SKM-1 treated with dmso at 0.1 percent for 144 hours (cell line): ENCODE measurements around the gene CREM.
A peak's percentile ranks its signal among the peaks of the same experiment; 100 is the strongest.

Source experiments
- DNase-seq: peaks from one replicate; lab custom pipeline; 2025; ENCODE audit not compliant: unreplicated experiment; lab: John Stamatoyannopoulos, UW

CREM gene

DNA sequence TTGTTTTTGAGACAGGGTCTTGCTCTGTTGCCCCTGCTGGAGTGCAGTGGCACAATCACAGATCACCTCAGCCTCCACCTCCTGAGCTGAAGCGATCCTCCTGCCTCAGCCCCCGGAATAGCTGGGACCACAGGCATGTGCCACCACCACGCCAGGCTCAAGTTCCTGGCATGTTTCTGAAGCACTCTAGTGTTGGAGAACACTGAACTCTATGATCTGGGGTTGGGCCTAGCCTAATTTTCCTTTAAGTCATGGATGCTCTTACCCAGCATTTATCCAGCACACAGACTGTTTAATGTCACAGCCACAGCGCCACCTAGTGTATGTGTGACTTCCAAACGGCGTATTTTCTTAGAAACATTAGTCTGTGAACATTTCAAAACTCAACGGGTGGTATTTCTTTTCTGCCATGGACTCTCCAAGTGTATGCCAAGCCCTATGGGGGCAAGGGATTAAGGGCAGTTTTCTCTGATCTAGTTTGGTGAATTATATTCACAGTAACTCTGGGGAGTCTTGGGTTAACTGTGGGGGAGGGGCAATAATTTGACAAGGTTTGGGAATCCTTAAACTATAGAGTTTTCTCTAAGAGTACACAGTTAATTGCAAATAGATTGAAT, 91.8 kb downstream of the CREM start:
- DNase-seq: peak; percentile 41

DNA sequence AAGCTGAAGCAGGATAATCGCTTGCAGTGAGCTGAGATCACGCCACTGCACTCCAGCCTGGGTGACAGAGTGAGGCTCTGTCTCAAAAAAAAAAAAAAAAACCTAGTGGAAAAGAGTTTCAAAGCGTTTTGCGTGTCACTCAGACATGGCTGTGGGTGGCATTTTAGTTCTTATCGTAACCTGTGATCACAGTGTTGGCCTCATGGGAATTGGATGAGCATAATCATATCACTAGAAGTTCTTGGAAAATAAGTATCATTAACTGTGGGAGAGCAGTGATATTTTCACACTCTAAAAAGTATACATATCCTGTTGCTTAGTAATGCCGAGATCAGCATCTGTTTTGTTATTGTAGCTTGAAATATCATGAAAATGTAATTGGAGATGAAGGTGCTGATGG, 92.6 kb downstream of the CREM start:
- DNase-seq: no peak

DNA sequence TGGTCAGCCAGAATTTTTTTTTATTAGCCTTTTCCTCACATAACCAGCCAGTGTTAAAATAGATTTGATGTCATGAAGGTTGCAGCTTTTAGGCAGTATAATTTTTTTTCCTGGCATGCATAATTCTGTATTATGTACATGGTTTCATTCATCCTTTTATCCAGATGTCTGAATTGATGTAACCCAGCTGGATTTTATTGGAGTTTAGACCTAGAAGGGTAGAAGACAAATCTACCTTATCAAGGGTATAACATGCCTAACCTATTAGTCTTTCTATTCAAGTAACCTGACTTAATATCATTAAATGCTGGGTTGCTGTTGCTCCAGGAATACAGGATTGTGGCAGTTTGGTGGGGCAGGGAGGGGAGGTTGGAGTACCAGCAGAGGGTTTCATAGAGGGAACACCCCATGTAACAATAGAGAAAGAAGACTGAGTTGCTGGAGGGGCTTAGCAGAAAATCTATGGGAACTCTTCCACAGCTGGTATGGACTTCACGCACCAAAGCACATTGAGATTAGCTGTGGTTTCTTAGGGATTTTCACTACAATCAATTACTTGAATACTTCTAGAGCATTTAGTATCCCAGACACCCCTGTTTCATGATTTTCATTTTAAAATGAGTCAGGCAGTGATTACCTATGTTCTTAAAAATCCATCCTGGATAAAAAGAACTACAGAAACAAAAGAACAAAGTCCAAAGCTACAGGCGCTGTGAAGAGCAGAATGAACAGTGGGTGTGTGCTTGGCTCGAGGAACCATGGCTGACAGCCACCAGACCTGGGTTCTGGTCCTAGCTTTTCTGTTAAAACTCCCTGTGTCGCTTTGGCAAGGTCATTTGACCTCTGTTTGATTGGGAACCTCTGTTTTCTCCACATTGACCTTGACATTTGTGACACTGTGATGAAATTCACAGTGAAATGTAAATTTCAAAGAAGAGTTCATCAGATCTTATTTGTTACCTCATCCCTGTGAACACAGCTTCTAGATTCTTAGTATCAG, 93.5 kb downstream of the CREM start:
- no peak for DNase-seq

GRCh38 chr10:35223016-35223415, 96.4 kb downstream of the CREM start:
- DNase-seq: no peak

GRCh38 chr10:35224045-35224740, 97.5 kb downstream of the CREM start:
- DNase-seq: no peak

GRCh38 chr10:35225204-35225603, 98.6 kb downstream of the CREM start:
- DNase-seq: no peak

- DNase-seq: no peak
Observed at GRCh38 chr10:35226507-35226906, 99.9 kb downstream of the CREM start.

GRCh38 chr10:35228058-35228457, 101.4 kb downstream of the CREM start:
- no peak for DNase-seq

GRCh38 chr10:35231646-35232045, 105.0 kb downstream of the CREM start:
- DNase-seq: no peak

- no peak for DNase-seq
Observed at GRCh38 chr10:35232527-35232926, 105.9 kb downstream of the CREM start.

DNA sequence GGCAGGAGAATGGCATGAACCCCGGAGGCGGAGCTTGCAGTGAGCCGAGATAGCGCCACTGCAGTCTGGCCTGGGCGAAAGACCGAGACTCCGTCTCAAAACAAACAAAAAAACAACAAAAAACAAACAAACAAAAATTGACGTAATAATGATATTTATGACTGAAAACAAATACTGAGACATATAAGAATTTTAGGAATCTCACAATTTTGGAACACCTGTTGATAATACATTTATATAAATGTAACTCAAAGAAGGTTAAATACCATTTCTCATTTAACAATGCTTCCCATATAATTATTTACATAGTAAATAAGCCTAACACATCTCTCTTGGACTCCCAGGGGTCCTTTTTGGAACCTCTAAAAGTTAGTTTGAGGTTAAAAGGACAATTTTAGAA, 107.4 kb downstream of the CREM start:
- DNase-seq: no peak

- DNase-seq: no peak
Observed at GRCh38 chr10:35236739-35237138, 110.1 kb downstream of the CREM start.

DNA sequence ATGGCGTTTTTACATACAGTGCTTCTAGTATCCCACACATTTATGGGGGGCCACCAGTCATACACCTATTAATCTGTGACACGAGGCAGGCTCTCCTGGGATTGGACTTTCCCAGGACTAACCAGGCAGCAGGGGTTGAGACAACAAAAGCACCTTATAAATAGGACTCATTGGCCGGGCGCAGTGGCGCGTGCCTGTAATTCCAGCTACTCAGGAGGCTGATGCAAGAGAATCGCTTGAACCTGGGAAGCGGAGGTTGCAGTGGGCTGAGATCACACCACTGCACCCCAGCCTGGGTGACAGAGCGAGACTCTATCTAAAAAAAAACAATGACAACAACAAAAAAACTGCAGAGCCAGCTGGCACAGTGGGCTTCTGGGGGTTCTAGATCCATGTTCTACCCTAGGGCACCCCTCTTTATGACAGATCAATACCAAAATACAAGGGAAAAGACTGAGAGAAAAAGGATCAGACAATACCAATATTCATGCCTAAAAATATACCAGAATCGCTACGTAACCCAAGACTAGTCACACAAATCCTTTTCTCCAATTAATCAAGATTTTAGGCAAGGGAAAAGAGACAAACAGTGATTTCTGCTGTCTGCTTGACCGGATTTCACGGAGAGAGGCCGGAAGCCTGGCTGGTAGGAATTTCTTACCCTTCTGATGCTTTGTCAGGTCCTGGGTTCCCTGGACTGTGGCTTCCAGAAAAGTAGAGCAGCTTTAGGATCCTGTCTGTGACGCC, 111.3 kb downstream of the CREM start:
- DNase-seq: no peak

GRCh38 chr10:35244549-35244948, 117.9 kb downstream of the CREM start:
- no peak for DNase-seq

DNA sequence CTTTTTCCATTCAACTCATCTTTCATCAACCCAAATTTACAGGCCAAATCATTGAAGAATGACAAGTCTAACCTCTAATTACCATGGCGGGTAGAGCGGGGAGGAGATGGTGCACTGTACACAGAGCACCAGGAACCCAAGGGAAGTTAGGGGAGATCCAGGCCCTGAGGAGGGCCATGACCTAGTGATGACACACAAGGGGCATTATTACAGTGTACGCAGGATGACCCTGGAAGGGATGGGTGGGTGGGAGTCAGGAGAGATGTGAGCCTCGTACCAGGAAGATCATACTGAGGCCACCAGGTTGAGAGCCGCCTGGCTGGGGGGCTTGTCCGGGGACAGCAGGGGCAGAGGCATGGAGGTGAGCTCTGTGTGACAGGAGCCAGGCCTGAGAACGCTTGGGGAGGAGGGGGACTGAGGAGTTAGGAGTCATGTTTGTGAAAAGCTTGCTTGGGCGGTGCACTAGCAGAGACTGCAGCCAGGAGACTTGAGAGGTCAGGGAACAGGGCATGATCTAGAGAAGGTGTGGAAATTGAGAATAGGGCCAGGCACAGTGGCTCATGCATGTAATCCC, 120.2 kb downstream of the CREM start:
- no peak for DNase-seq

GRCh38 chr10:35251373-35252100, 124.9 kb downstream of the CREM start:
- no peak for DNase-seq

DNA sequence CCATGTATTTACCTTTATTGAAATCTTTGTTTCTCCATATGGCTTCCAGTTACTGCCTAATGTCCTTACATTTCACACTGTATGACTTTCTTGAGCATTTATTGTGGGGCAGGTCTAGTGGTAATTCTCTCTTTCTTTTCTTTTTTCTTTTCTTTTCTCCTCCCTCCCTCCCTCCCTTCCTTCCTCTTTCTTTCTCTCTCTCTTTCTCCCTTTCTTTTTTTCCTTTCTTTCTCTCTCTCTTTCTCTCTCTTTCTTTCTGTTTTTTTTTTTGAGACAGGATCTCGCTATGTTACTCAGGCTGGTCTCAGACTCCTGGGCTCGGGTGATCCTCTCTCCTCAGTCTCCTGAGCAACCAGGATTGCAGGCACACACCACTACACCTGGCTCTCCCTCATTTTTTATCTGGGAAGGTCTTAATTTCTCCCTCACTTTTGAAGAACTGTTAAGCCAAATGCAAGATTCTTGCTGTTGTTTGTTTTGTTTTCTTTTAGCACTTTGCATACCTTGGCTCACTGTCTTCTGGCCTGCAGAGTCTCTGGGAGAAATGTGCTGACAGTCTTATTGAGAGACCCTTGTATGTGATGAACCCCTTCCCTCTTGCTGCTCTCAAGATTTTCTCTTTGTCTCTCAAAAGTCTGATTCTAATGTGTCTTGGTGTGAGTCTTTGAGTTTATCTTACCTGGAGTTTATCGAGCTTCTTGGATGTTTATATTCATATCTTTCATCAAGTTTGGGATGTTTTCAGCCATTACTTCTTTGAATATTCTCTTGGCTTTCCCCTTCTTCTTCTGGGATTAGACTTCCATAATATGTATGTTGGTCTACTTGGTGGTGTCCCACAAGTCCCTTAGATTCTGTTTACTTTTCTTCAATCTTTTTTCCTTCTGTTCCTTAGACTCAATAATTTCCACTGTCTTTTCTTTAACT, 130.7 kb downstream of the CREM start:
- no peak for DNase-seq

DNA sequence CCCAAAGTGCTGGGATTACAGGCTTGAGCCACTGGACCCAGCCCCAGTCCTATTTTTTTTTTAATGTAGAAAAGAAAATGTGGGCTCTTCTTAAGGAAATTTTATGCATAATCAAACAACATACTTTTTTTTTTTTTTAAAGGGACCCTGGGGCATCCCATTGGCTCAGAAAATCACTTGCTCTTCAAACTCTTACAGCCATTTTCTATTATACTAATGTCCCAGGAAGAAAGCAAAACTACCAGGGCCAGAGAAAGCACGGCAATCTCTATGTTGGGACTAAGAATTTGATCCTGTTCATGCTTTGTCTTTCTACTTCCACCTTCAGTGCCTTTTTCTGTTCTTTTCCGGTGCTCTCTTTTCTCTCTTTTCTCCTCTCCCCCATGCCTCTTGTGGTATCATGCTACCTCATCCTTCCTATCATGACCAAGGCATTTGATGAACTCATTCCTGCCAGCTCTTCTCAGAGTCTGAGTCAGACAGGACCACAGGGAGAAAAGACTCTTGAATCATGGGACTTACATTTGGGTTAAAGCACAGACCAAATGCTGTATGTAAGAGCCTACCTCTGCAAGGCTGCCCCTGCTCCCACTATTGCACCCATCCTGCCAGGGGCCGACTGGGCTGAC, 133.2 kb downstream of the CREM start:
- no peak for DNase-seq

DNA sequence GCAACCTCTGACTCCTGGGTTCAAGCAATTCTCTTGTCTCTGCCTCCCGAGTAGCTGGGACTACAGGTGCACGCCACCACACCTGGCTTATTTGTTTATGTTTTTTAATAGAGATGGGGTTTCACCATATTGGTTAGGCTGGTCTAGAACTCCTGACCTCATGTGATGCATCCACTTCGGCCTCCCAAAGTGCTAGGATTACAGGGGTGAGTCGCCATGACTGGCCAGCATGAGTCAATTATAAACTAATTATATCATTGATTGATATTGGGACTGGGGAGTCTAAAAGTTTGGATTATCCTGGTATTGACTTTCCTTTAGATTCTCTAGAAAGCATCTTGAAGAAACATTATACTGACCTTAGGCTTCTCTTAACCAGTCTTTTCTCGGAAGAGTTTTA, 135.8 kb downstream of the CREM start:
- DNase-seq: no peak
